Testis (tissue), 3 donors: ENCODE measurements around the gene MED27. TPM values are rescaled to one million over a fixed set of nuclear protein-coding genes. Genes with fewer than 3 reads are reported as not detected.

Experiments
- DNase-seq: peaks from one replicate; pipeline ENCODE4 v3.0.0-alpha.2; 2019
- H3K27ac ChIP-seq, 2 donors: fragments of 200-600 bp; sonication (generic); one replicate each; pipeline ENCODE4 v1.5.1; 2019
- H3K27me3 ChIP-seq: fragments of 200-600 bp; sonication (generic); one replicate; pipeline ENCODE4 v1.5.1; 2019
- H3K36me3 ChIP-seq: fragments of 200-600 bp; sonication (generic); one replicate; pipeline ENCODE4 v1.5.1; 2017; ENCODE audit warnings: low read depth; ENCODE audit errors: missing control alignments
- H3K4me1 ChIP-seq: fragments of 200-600 bp; sonication (generic); one replicate; pipeline ENCODE4 v1.5.1; 2019
- H3K4me3 ChIP-seq, 2 donors: fragments of 200-600 bp; sonication (generic); one replicate each; pipeline ENCODE4 v1.5.1; 2017 to 2019
- H3K9me3 ChIP-seq: fragments of 200-600 bp; sonication (generic); one replicate; pipeline ENCODE4 v1.5.1; 2017
- POLR2A ChIP-seq: fragments of 450-650 bp; IDR thresholded peaks from one replicate; pipeline ENCODE4 v1.6.1; 2017; ENCODE audit warnings: antibody characterized with exemption, mild to moderate bottlenecking, moderate library complexity
- WGBS, 2 donors: methylation state at CpG; one replicate each; pipeline ENCODE4 v1.1.5; 2018; 5-methylcytosine and 5-hydroxymethylcytosine counted together
- intact Hi-C: fragments of 100-400 bp; cut with DNase I; formaldehyde crosslinking; loops from one replicate; pipeline ENCODE4 v1.15.1; 2023; ENCODE audit warnings: low total_unique reads
- polyA plus RNA-seq: library from polyadenylated mRNA; stranded (reverse); fragments of 350-450 nt; fragmentation: Illumina TruSeq; extraction: RNeasy Lipid Tissue Mini Kit (QIAGEN cat#74804); gene quantifications from one replicate; pipeline ENCODE4 v1.2.3, GENCODE V29; 2014; ENCODE audit warnings: low read depth, low replicate concordance; ENCODE audit not compliant: insufficient read depth
- total RNA-seq, 2 donors: library from RNA; depleted of rRNA; stranded (reverse); fragments of >200 nt; gene quantifications; one replicate each; pipeline ENCODE4 v1.2.3, GENCODE V29; 2016
- TF ChIP-seq, protein P1 (sequence below), 3 experiments: fragments of 450-650 bp in 2 of 3; fragments of 200-600 bp in 1 of 3; sonication (generic) in 1 of 3; IDR thresholded peaks; one replicate each; pipeline ENCODE4 v1.5.1; 2016 to 2019; ENCODE audit warnings: antibody characterized with exemption in 3 of 3, mild to moderate bottlenecking in 2 of 3, moderate library complexity in 1 of 3

Gene MED27
- total and polyA plus RNA-seq, 3 donors from 2014 or later: 30.7 to 45.0 (median 33.7) TPM

DNA sequence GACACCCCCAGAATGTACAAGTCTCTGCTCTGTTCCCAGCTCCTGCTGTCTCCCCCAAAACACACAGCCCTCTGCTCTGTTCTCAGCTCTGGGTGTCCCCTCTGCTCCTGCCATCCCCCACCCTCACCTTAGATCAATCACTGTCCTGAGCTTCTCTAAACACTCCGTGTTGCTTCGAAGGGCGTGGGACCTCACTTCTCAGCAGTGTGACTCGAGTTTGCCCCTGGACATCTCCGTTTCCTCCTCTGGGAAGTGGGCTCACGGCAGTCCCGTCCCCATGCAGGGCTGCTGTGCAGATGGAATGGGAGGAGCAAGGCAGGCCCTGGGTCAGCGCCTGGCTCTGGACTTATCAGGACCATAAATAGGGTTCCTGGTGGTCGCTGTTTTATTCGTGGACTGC is 241.8 kb downstream of the MED27 start:
- DNase-seq: no peak
- whole genome bisulfite sequencing, 2 donors: 63 to 74% methylated on average over 9 to 10 of the region's 10 CpGs
- H3K9me3 ChIP-seq: no peaks in the 10 kb centered on the region

DNA sequence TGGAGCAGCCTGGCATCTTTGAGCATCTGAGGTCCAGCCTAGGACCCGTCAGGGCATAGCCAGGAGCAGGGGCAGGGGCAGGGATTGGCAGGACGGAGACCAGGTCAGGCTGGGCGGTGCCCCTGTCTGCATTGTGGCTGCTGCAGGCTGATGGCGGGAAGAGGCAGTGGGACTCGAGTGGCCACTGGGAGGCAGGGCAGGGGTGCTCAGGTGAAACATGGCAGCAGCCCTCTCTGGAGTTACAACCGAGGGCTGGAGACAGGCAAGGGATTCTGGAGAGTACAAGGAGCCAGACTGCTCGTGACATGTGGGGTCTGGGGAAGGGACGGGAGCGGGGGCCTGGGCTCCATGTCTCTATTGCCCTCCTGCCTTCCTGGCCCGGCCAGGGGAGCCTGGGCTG is 242.4 kb downstream of the MED27 start:
- H3K36me3 ChIP-seq: no peaks in the 10 kb centered on the region
- no peak overlapping the region for H3K4me3 ChIP-seq
- TF ChIP-seq POLR2A: no peak
- TF ChIP-seq, protein P1, sequence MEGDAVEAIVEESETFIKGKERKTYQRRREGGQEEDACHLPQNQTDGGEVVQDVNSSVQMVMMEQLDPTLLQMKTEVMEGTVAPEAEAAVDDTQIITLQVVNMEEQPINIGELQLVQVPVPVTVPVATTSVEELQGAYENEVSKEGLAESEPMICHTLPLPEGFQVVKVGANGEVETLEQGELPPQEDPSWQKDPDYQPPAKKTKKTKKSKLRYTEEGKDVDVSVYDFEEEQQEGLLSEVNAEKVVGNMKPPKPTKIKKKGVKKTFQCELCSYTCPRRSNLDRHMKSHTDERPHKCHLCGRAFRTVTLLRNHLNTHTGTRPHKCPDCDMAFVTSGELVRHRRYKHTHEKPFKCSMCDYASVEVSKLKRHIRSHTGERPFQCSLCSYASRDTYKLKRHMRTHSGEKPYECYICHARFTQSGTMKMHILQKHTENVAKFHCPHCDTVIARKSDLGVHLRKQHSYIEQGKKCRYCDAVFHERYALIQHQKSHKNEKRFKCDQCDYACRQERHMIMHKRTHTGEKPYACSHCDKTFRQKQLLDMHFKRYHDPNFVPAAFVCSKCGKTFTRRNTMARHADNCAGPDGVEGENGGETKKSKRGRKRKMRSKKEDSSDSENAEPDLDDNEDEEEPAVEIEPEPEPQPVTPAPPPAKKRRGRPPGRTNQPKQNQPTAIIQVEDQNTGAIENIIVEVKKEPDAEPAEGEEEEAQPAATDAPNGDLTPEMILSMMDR (IDR thresholded peaks at IDR 0.05): no peak
- no peaks in the 10 kb centered on the region for H3K27me3 ChIP-seq
- intact Hi-C loops: no loop called here
- H3K27ac ChIP-seq: no peak overlapping the region
- no peaks in the 10 kb centered on the region for H3K9me3 ChIP-seq
- DNase-seq: peak; percentile 51
- WGBS, 2 donors: 78% methylated on average over 9 to 10 of the region's 10 CpGs
- H3K4me1 ChIP-seq: no peaks in the 10 kb centered on the region

More for the DNA sequence above, 241.8 kb downstream of the MED27 start:
- Histone ChIP-seq H3K27ac (no peak overlapping the region), H3K36me3 (no peaks in the 10 kb centered on the region), H3K27me3 (no peaks in the 10 kb centered on the region), H3K4me1 (no peaks in the 10 kb centered on the region), H3K4me3 (no peak overlapping the region)
- TF ChIP-seq, protein P1 (IDR thresholded peaks at IDR 0.05): no peak
- intact Hi-C loops: no loop called here

DNA sequence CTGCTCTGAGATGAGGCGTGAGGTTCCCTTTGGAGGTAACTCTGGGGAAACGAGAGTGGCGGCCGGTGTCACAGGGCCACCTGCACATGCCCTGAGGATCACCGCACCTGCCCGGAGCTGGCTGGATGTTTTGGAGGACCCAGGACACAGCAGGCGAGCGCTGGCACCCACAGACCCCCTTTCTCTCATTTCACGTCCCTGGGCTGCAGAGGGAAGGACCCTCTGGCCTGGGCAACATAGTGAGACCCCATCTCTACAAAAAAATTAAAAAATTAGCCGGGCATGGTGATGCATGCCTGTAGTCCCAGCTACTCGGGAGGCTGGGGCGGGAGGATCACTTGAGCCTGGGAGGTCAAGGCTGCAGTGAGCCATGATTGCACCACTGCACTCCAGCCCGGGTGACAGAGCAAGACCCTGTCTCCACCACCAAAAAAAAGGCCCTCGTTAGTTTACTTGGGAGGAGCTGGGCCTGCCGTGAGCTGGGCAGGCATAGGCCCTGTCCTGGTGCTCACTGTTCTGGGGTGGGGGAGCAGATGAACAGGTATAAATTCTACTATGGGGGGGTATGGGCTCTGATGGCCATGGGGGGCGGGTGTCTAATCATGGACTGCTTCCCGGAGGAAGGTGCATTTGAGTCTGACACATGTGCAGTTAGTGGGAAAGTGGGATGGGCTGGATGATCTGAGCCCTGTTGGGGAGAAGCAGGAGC is 242.9 kb downstream of the MED27 start:
- TF ChIP-seq, protein P1 (IDR thresholded peaks at IDR 0.05): no peak
- TF ChIP-seq POLR2A: no peak
- WGBS, 2 donors: 87 to 92% methylated on average over 7 to 17 of the region's 17 CpGs
- Histone ChIP-seq H3K27ac (no peak overlapping the region), H3K9me3 (no peaks in the 10 kb centered on the region), H3K27me3 (no peaks in the 10 kb centered on the region), H3K4me3 (no peak overlapping the region), H3K4me1 (no peaks in the 10 kb centered on the region), H3K36me3 (no peaks in the 10 kb centered on the region)
- DNase-seq: no peak
- intact Hi-C loops: no loop called here

DNA sequence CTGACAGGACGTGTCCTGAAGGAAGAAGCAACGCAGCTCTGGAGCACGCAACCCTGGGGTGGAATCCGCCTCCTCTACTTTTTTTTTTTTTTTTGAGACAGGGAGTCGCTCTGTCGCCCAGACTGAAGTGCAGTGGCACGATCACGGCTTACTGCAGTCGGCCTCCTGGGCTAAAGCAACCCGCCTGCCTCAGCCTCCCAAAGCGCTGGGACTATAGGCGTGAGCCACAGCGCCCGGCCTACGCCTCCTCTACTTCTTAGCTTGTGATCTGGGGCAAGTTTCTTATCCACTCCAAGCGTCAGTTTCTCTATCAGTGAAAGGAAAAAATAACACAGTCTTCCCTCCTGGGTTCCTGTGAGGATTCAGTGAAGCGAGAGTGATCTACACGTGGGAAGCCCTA is 243.6 kb downstream of the MED27 start:
- no peak overlapping the region for H3K4me3 ChIP-seq
- H3K9me3 ChIP-seq: no peaks in the 10 kb centered on the region
- DNase-seq: no peak
- H3K36me3 ChIP-seq: no peaks in the 10 kb centered on the region
- intact Hi-C loops: no loop called here
- TF ChIP-seq, protein P1 (IDR thresholded peaks at IDR 0.05): no peak
- TF ChIP-seq POLR2A: no peak
- H3K27ac ChIP-seq: no peak overlapping the region
- H3K4me1 ChIP-seq: no peaks in the 10 kb centered on the region
- WGBS, 2 donors: 91 to 93% methylated on average over 18 of the region's 18 CpGs
- no peaks in the 10 kb centered on the region for H3K27me3 ChIP-seq
